NCI-H524 treated with DMSO at 0.1 percent for 48 hours (cell line): ENCODE results near the gene SLC3A2.
A peak's percentile ranks its signal among the peaks of the same experiment; 100 is the strongest.
"Not testable (repeated sequence)": the region's sequence is repeated elsewhere in the genome, so short reads cannot be mapped to it uniquely, and the experiment has no call there.

ENCODE experiments used
- DNase-seq: peaks from one replicate; lab custom pipeline; 2025; lab: John Stamatoyannopoulos, UW

The SLC3A2 gene

GRCh38 chr11:62852523-62853188 is 28.0 kb upstream of the SLC3A2 start:
- DNase-seq, result no peak

GRCh38 chr11:62853279-62853965 is 27.3 kb upstream of the SLC3A2 start:
- DNase-seq, result no peak

- no peak for DNase-seq
Measured at GRCh38 chr11:62854013-62854824, 26.5 kb upstream of the SLC3A2 start.

DNA sequence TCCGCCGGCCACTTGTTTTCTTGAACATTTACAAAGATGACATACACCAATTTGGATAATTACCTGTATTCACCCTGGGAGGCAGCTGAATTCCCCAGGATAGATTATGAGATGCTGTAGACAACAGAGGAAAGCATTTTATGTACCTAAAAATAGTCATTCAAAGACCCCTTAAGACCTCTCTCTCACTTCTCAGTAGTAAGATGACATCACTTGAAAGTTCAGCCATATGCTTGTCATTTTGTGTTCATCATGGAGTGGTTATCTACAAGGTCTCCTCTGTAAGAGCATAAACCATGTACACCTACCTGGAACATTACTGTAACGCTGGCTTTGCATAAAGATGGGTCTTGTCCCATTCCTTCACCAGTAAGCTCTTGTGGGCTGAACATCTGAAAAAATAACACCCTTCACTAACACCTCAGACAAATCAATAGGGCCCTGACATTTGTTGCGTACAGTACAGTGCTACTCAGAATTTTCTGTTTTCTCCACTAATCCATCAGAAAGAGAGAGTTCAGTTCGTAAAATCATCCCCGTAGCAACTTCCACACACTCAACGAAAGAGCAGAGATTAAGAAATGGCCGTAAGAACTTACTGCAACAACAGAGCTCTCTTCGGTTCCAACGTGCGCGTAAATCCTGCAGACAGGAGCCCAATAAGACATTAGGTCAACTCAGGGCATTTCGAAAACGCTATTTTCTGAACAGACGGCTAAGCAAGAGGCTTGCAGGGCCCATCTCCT is 25.7 kb upstream of the SLC3A2 start:
- no peak for DNase-seq

DNA sequence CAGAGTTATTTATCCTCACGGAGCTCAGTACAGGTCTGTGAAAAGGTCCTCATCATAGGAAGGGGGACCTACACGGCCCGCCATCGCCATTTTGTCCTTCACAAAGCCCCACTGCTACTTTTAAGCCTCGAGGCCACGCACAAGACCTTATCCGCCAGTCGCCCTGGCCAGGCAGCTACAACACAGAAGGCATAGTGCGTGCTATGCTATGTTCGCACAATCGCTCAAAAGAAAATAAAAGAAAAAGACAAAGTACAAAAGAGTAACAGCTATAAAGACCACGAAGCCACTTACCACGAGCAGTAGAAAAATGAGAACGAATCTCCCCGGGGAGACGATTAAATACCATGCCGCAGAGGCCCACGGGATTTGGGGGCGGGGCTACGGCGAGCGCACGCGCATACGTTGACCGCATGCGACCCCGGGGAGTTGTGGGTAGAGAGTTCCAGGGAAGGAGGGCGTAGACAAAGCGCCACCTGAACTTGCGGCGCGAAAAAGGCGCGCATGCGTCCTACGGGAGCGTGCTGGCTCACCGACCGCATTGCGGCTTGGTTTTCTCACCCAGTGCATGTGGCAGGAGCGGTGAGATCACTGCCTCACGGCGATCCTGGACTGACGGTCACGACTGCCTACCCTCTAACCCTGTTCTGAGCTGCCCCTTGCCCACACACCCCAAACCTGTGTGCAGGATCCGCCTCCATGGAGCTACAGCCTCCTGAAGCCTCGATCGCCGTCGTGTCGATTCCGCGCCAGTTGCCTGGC is 24.9 kb upstream of the SLC3A2 start:
- peak; percentile 79 for DNase-seq

DNA sequence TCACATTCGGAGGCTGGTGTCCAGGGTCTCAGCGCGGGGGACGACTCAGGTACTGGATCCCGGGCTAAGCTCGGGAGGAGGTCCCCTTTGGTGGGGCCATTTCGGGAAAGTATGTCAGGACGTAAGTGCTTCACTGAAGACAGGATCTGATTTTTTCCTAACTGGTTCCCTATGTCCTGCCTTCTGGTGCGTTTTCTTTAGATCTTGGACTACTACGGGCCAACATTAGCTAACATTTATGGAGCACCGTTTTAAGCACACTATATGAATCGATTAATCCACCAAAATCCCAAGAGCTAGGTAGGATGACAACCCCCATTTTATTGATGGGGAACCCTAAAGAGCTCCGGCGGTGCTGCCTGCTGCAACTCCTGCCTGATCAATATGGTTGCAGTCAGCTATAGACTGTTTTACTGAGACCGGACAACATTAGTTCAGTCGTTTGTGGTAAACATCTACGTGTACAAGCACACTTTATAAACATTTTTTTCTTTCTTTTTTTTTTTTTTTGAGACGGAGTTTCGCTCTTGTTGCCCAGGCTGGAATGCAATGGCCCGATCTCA is 24.3 kb upstream of the SLC3A2 start:
- DNase-seq, result no peak

- no peak for DNase-seq
Measured at GRCh38 chr11:62857541-62857982, 23.1 kb upstream of the SLC3A2 start.

DNA sequence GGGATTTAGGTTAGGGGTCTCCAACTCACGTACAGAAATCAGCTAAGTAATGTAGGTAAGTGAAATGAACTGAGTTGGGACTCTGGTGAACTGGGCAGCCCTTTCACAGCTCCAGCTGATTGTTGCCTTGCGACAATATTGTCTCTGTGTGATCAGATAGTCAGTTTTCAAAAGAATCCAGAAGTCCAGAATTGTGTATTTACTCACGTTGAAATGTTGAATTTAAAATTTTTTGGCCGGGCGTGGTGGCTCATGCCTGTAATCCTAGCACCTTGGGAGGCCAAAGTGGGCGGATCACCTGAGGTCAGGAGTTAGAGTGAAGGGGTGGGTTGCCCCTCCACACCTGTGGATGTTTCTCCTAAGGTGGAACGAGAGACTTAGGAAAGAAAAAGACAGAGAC is 22.5 kb upstream of the SLC3A2 start:
- no peak for DNase-seq

GRCh38 chr11:62859281-62859703 is 21.4 kb upstream of the SLC3A2 start:
- not testable (repeated sequence) for DNase-seq

GRCh38 chr11:62860835-62861563 is 19.7 kb upstream of the SLC3A2 start:
- DNase-seq, result no peak

GRCh38 chr11:62861564-62862192 is 19.0 kb upstream of the SLC3A2 start:
- DNase-seq, result not testable (repeated sequence)

DNA sequence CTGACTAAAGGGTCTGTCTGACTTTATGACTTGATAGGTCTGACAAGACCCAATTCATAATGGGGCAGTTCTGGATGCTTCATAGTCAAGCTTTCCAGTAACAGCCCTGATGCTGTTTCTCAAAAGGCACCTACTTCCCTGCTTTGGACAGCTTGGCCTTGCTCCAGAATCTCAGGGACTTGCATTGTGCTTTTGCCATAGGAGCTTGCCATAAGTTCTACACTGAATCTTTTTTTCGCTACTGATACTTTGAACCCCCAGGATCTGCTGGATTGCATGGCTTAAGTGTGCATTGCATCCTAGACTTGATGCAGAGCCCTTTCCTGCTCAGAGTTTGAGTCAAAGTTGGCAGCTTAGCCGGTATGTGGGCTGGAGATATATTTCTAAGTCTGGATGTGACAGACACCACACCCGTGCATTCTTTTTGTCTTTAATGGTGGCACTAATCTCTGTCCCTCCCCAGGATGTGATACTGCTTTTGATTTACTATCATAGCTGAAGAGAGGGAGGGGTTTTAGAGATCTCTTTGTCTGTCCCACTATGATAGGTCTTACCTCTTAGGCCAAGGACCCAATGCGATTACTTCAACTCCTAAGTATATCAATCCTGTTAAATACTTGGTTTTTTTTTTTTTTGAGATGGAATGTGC is 16.9 kb upstream of the SLC3A2 start:
- no peak for DNase-seq

DNA sequence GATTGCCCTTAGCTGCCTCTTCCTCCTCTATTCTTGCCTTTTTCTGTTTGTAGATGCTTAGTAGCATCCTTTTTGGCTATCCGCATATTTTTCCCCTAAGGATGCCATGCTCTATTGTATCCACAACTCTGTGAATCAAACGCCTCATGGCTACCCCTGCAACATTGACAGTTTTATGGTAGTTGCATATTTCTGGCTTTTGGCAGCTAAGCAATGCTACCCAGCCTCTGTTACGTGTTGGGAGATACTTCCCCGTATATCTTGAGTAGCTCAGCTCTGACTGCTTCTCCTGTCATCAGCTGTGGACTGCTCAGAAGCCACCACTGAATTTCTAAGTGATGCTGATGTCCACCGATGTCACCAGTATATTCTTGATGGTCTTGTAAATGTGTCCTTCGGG is 15.1 kb upstream of the SLC3A2 start:
- no peak for DNase-seq

- no peak for DNase-seq
Measured at GRCh38 chr11:62874851-62875250, 5.8 kb upstream of the SLC3A2 start.

- DNase-seq, result no peak
Measured at GRCh38 chr11:62875698-62876478, 4.8 kb upstream of the SLC3A2 start.

DNA sequence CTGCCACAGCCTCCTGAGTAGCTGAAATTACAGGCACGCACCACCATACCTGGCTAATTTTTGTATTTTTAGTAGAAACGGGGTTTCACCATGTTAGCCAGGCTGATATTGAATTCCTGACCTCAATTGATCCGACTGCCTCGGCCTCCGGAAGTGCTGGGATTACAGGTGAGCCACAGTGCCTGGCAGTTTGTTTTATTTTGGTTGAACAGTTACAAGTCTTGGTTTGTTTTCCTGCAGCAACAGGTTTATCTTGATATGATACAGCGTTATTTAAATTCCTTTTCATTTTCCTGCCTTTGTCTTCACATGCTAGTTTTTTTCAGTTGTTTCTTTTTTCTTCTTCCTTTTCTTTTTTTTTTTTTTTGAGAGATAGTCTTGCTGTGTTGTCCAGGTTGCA is 4.0 kb upstream of the SLC3A2 start:
- no peak for DNase-seq

DNA sequence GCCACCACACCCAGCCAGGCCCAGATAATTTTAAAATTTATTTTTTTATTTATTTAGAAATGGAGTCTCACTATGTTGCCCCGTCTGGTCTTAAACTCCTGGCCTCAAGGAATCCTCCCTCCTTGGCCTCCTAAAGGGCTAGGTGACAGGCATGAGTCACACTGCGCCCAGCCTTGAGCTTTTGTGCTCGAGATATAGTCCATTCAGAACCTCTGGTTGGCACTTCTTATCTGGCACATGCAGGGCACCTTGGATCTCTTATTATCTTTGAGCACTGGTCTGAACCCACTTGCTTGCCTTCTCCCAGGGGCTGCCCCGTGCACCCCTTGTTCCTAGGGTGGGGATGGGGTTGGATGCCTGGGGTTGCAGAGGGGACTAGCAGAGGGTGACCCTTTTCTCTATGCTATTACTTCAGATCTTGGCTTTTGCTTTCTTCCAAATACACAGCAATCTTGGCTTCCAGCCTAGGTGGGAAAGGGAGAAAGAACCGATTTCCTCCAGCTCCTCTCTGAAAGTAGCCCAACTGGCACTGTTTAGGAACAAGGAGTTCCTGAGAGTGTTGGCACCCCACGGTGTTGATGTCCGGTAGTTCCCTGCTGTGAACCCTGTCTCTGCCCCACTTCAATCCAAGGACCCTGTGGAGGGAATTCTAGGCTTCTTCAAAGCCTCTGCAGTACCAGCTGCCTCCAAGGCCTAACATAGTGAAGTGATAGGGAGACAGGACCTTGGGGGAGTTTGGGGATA is 1.3 kb upstream of the SLC3A2 start:
- no peak for DNase-seq
